Measurements from ENCODE around the gene TTC12. TPM values are rescaled to one million over a fixed set of nuclear protein-coding genes. Genes with fewer than 3 reads are reported as not detected.

Gene TTC12
- total and polyA plus RNA-seq, 8 donors: 12.4 to 42.4 (median 31.4) TPM

DNA sequence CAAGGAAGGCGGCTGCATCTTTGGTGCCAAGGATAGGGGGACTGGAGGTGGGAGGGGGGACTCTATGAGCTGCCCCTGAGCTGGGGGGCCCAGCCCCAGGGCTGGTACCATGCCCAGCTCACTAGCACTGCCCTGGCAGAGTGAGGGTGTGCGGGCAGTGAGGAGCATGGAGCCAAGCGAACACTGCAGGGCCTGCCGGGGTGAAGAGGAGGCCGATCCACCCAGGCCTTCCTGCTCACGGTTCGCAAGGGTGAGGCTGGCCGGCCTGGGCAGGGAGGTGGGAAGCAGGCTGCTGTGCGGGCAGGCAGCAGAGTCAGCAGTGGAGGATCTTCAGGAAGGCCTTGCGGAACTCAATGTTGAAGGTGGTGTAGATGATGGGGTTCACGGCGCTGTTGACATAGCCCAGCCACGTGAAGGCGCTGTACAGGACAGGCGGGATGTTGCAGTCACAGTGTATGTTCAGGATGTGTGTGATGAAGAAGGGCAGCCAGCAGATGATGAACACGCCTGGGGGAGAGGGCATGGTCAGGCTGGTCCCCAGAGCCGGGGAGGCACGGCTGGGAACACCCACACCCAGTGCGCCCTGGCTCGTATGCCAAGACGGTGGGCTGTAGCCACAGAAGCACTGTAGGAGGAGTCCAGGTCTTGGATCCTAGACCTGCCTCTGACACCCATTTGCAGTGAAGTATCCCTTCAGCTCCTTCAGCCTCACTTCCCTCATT is 96.2 kb downstream of the TTC12 start:
- no peaks in the 10 kb centered on the region for H3K27me3 ChIP-seq
- no peaks in the 10 kb centered on the region for H3K36me3 ChIP-seq
- ATAC-seq (no peak), DNase-seq (no peak)
- no peak overlapping the region for H3K27ac ChIP-seq
- no peaks in the 10 kb centered on the region for H3K9me3 ChIP-seq
- no peak overlapping the region for H3K4me3 ChIP-seq
- TF ChIP-seq, protein P1, sequence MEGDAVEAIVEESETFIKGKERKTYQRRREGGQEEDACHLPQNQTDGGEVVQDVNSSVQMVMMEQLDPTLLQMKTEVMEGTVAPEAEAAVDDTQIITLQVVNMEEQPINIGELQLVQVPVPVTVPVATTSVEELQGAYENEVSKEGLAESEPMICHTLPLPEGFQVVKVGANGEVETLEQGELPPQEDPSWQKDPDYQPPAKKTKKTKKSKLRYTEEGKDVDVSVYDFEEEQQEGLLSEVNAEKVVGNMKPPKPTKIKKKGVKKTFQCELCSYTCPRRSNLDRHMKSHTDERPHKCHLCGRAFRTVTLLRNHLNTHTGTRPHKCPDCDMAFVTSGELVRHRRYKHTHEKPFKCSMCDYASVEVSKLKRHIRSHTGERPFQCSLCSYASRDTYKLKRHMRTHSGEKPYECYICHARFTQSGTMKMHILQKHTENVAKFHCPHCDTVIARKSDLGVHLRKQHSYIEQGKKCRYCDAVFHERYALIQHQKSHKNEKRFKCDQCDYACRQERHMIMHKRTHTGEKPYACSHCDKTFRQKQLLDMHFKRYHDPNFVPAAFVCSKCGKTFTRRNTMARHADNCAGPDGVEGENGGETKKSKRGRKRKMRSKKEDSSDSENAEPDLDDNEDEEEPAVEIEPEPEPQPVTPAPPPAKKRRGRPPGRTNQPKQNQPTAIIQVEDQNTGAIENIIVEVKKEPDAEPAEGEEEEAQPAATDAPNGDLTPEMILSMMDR (IDR thresholded peaks at IDR 0.05): no peak
- intact Hi-C loops (cut with DNase I): no loop called here
- no peaks in the 10 kb centered on the region for H3K4me1 ChIP-seq

DNA sequence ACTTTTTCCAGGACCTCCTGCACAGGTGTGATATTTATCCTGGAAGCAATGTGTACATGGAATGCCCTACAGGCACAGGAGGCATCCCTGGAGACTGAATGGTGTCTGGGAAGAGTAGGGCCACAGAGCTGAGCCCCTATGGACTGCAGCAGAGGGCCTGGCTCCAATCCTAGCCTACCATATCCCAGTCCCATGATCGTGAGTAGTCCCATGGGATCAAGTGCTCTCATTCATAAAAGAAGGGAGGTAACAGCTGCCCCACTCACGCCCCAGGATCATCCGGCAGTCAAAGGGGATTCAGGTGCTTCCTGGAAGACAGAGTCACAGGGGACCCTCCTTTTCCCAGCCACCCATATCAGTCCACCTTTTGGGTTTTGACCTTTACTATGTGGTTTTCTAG is 97.2 kb downstream of the TTC12 start:
- DNase-seq: no peak
- intact Hi-C loops (cut with DNase I): no loop called here
- ATAC-seq: no peak
- TF ChIP-seq, protein P1 (IDR thresholded peaks at IDR 0.05): no peak
- H3K27ac ChIP-seq: no peak overlapping the region
- no peak overlapping the region for H3K4me3 ChIP-seq
- H3K4me1 ChIP-seq: no peaks in the 10 kb centered on the region
- no peaks in the 10 kb centered on the region for H3K36me3 ChIP-seq
- no peaks in the 10 kb centered on the region for H3K27me3 ChIP-seq
- no peaks in the 10 kb centered on the region for H3K9me3 ChIP-seq

DNA sequence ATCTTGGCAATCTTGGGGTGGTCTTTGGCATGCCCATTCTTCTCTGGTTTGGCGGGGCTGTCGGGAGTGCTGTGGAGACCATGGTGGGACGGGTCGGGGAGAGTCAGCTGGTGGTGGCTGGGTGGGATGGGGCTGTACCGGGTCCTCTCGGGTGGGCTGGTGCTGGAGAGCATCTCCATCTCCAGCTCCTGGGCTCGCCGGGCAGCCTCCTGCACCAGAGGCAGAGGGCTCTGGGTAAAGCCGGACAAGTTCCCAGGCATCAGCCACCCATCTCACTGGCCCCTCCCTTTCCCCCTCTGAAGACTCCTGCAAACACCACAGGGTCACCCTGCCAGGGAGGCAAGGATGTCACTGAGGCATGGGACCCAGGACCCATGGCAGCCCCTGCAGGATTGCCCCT is 98.3 kb downstream of the TTC12 start:
- Histone ChIP-seq H3K27me3 (no peaks in the 10 kb centered on the region), H3K36me3 (no peaks in the 10 kb centered on the region), H3K4me1 (no peaks in the 10 kb centered on the region), H3K27ac (no peak overlapping the region), H3K9me3 (no peaks in the 10 kb centered on the region), H3K4me3 (no peak overlapping the region)
- TF ChIP-seq, protein P1 (IDR thresholded peaks at IDR 0.05): no peak
- DNase-seq (no peak), ATAC-seq (no peak)
- intact Hi-C loops (cut with DNase I): no loop called here

DNA sequence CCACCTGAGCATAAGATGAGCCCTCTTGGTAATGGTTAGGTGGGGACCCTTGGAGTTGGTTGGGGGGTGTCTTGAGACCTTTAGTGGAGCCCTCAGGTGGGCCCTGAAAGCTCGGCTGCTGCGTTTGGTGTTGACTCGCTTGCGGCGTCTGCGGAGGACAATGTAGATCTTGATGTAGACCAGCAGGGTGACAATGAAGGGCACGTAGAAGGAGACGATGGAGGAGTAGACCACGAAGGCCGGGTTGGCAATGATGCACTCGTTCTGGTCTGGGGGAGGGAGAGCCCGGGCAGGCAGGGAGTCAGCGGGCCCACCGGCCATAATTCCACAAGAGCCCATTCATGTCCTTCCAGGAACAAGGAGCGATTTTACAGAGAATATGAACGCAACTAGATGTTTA is 101.0 kb downstream of the TTC12 start:
- Histone ChIP-seq H3K4me1 (no peaks in the 10 kb centered on the region), H3K4me3 (no peak overlapping the region), H3K27me3 (no peaks in the 10 kb centered on the region), H3K9me3 (no peaks in the 10 kb centered on the region), H3K36me3 (no peaks in the 10 kb centered on the region), H3K27ac (no peak overlapping the region)
- intact Hi-C loops (cut with DNase I): no loop called here
- ATAC-seq (no peak), DNase-seq (no peak)
- TF ChIP-seq, protein P1 (IDR thresholded peaks at IDR 0.05): no peak

Other genes with a start within 250 kb of the TTC12 start
- gene ANKK1, start 73.2 kb downstream of the TTC12 start, total RNA-seq: under 1 TPM; 0.09 to 0.39 TPM
- under 1 TPM; 0.26 to 0.95 (median 0.55) TPM for gene ANKK1, start 73.2 kb downstream of the TTC12 start, polyA plus RNA-seq (ENCODE audit: insufficient read length in 6 of 6)
- not detected for gene DRD2, start 160.8 kb downstream of the TTC12 start, total RNA-seq
- gene DRD2, start 160.8 kb downstream of the TTC12 start, polyA plus RNA-seq (ENCODE audit: insufficient read length in 6 of 6): under 1 TPM; 0.17 to 0.43 (median 0.22) TPM

All from left lung (tissue), 10 donors.